GM21529 (cell line): ENCODE results near the gene MISP3.

ENCODE experiments used
- ATAC-seq: cut with Tn5 transposase; IDR thresholded peaks from one replicate; pipeline ENCODE4 v1.9.1; 2021; ENCODE audit not compliant: unreplicated experiment

Gene MISP3

DNA sequence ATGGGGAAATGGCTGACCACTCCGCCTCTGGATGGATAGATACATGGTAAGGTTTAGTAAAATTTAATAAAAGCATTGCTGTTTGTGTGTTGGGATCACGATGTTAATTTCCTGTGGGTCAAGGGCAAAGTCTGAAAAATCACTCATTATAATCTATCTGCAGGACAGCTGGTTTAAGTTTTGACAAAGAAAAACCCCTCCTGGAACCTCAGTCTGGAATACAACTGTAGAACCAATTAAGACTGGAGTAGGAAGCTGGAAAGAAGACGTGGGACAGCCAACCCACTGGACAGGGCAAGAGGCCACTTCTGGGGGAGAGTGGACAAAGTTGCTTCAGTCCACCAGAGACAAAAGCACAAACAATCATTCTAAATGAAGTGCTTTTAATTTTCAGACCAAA is 46.6 kb downstream of the MISP3 start:
- no peak for ATAC-seq

DNA sequence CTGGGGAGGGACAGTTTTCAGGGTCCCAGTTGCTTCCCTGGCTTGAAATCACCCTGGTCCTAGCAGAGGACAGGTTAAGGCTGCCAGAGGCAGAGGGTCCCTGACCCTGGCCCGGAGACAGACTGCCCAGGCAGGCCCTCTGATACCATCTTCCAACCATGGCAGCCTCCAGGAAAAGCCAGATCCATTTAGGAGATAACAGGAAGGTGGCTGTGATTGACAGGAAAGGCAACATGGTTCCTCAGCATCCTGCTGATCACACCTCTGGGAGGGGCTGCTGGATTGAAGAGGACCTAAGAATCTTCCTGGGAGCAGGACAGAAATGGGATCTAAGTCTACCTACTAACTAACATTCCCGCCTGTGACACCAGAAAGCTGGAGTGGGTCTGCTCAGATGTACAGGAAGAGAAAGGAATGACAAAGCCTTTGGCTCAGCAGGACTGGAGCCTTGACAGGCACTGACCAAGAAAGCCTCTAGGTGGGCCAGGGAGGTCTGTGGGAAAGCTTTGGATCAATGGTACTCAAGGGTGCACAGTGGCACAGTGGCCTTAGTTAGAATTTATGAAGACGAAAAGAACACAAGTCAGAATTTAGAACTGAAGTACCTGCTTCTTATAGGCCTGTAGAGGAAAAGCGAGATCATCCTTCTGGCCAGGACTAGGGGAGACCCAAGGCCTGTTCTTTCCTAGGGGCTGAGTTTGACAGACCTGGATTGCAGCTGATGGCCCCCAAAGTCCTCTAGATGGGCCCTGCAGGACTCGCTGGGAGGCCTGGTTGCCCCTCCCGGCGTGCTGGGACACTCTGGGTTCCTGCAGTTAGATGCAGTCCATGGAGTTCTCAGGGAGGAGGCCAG is 47.3 kb downstream of the MISP3 start:
- ATAC-seq, result no peak

- ATAC-seq, result no peak
These were observed 47.9 kb downstream of the MISP3 start for GRCh38 chr19:14120497-14120780.

GRCh38 chr19:14122924-14123323 is 50.3 kb downstream of the MISP3 start:
- no peak for ATAC-seq
